GM10266 (cell line): ENCODE measurements around the gene CRK.
"Not testable (repeated sequence)": the region's sequence is repeated elsewhere in the genome, so short reads cannot be mapped to it uniquely, and the experiment has no call there.

Experiments
- DNase-seq: peaks from one replicate; pipeline ENCODE4 v3.0.0; 2012; ENCODE audit errors: extremely low spot score
- CTCF ChIP-seq: IDR thresholded peaks from 2 replicates; pipeline ENCODE4 v1.5.1; 2012; ENCODE audit warnings: mild to moderate bottlenecking, low read depth; ENCODE audit not compliant: control insufficient read depth, insufficient read depth; ENCODE audit errors: missing control alignments

CRK gene

GRCh38 chr17:1449412-1449967 is 6.5 kb downstream of the CRK start:
- DNase-seq: no peak
- no peak for TF ChIP-seq CTCF

DNA sequence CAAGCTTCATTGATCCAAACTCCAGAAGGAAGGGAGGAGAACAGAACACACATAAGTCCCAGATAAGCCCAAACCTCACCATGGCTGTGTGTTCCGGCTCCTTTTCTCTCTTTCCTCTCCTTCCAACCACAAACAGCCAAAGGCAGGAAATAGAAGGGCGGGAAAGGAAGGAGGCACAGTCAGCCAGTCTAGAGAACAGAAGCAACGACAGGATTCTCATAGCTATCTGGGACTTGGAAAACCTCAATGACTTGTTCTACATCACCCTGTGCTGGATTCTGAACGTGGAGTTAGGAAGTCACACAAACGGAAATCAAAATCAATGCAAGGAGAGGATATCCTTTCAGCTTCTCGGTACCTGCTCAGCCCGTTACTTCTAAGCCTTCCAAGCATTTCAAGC is 9.0 kb downstream of the CRK start:
- no peak for DNase-seq
- TF ChIP-seq CTCF: no peak

DNA sequence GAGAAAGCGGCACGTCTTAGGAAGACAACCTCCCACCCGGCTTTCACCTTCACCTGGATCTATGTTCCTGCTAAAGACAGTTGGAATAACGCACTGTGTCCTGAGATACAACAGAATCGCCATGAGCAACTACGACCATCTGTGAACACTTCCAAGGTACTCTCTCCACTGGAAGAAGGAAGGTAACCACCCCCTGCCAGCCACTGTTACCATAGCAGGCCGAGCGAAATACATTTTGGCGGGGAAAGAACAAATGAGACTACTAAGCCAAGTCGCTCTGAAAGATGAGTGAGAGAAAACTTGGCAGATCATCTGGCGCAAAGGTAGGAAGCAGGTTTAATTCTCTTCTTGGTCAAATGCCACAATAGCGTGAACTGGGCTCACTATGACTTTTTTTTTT is 9.8 kb downstream of the CRK start:
- DNase-seq: no peak
- no peak for TF ChIP-seq CTCF

DNA sequence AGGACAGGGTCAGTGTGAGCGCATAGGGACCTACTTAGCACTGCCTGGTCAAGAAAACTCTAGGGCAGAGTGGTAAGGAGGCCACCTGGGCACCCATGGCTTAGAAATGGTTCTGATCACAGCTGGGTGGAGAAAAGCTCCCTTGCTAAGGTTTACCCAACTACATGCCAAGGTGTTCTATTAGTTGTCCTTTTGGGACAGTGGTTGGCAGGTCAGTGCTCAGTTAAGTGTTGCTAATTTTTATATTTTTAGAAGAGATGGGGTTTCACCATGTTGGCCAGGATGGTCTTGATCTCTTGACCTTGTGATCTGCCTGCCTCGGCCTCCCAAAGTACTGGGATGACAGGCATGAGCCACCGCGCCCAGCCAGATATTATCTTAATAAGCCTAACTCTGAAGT is 10.3 kb downstream of the CRK start:
- not testable (repeated sequence) for DNase-seq

- not testable (repeated sequence) for DNase-seq
These were observed 13.3 kb downstream of the CRK start for GRCh38 chr17:1442721-1443120.

DNA sequence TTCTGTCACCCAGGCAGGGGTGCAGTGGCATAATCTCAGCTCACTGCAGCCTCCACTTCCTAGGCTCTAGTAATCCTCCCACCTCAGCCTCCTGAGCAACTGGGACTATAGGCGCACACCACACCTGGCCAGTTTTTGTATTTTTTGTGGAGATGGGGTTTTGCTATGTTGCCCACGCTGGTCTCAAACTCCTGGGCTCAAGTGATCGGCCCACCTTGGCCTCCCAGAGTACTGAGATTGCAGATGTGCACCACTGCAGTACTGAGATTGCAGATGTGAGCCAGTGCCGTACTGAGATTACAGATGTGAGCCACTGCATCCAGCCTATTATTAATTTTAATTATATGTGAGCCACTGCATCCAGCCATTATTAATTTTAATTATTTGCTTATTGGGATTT is 13.8 kb downstream of the CRK start:
- no peak for TF ChIP-seq CTCF
- DNase-seq: no peak

- no peak for DNase-seq
- TF ChIP-seq CTCF: no peak
These were observed 15.1 kb downstream of the CRK start for GRCh38 chr17:1440921-1441320.

- no peak for TF ChIP-seq CTCF
These were observed 17.4 kb downstream of the CRK start for GRCh38 chr17:1438593-1439083.

More at GRCh38 chr17:1438593-1439083, 17.4 kb downstream of the CRK start:
- no peak for DNase-seq
